Measurements from ENCODE around the gene TINAG.

Gene TINAG

DNA sequence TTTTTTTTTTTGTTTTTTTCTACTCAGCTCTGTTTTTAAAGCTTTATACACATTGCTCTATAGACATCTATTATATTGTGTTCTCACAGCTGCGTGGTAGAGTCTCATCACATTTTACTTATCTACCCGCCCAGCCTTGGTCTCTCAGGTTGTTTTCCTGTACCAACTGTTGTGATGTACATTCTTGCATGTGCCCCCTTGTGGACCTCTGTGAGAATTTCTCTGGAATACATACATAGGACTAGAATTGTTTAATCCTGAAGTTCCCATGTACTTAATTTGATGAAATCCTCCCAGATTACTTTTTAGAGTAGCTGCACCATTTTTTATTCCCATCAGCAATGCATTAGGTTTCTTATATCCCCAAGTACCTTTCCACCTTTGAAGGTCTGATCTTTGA is 40.4 kb upstream of the TINAG start:
- DNase-seq (ENCODE audit: low read depth) = peak; percentile 39
- peak; percentile 63 for TF ChIP-seq CTCF (conservative IDR thresholded peaks at IDR 0.05; ENCODE audit: low read length)

DNA sequence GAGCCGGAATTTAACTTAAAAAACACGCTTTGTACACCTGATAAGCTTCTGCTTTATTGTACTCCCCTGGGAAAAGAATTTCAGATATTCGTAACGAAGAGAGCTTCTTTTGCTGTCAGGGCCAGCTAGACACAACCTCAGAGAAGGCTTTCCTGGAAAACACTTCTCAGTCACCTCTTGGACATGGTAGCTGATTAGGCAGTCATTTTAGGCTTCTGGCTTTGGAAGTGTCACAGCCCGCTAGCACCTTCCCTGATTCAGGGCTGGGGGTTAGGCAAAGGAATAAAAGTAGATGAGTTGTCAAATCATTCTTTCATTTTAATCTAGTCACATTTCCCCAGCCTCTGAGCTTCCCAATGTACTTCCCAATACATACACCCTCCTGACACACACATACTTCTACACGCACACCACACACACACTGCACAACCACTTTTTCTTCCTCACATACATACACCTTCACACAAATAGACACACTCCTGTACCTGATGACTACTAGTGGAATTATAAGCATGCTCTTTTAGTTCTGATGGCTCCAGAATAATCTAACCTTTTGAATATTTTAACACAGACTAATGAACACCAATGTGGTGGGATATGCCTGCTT is 34.9 kb upstream of the TINAG start:
- no peak for TF ChIP-seq CTCF (conservative IDR thresholded peaks at IDR 0.05; ENCODE audit: low read length)
- H3K4me3 ChIP-seq (ENCODE audit: low read length) = no peak overlapping the region
- DNase-seq (ENCODE audit: low read depth) = no peak

More for the DNA sequence above, 40.4 kb upstream of the TINAG start:
- H3K4me3 ChIP-seq (ENCODE audit: low read length) = no peak overlapping the region

DNA sequence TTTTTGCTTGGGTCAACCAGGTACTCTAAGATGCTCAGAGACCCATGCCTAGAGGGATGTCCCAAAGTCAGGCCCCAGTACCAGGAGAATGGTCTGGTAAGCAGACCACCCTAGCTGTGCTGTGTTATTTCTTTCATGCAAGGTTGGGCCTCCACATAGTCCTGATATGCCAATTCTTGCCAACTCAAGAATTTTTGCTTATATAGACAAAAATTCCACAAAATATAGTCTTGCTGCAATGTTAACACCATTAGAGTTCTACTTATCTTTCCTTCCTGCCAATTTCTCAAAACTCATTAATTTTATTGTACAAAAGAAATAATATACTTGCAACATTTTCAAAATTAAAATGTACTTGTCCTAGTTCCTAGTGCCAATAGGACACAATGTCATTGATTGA is 33.9 kb upstream of the TINAG start:
- TF ChIP-seq CTCF (conservative IDR thresholded peaks at IDR 0.05; ENCODE audit: low read length) = no peak
- DNase-seq (ENCODE audit: low read depth) = no peak
- H3K4me3 ChIP-seq (ENCODE audit: low read length) = no peak overlapping the region

DNA sequence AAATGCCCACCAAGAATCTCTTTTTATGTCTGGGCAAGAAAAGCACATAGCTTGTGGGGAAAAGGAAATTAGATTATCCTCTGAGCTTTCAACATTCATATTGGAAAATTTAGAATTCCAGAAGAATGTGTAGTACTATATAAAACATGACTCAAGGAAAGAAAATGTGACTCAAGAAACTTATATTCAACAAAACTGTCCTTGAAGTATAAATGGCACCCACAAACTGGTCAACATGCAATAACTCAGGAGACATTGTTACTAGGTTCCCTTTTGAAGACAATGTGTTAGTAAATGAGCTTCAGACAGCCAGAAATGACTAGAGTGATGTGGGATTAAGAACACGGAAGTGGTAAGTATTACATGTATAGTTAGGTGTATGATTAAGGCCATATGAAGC is 26.1 kb upstream of the TINAG start:
- peak; percentile 97 for DNase-seq (ENCODE audit: low read depth)
- H3K4me3 ChIP-seq (ENCODE audit: low read length) = no peak overlapping the region
- TF ChIP-seq CTCF (conservative IDR thresholded peaks at IDR 0.05; ENCODE audit: low read length) = no peak

- no peak for DNase-seq (ENCODE audit: low read depth)
- TF ChIP-seq CTCF (conservative IDR thresholded peaks at IDR 0.05; ENCODE audit: low read length) = no peak
- no peak overlapping the region for H3K4me3 ChIP-seq (ENCODE audit: low read length)
These were observed 23.9 kb upstream of the TINAG start for GRCh38 chr6:54284161-54284860.

DNA sequence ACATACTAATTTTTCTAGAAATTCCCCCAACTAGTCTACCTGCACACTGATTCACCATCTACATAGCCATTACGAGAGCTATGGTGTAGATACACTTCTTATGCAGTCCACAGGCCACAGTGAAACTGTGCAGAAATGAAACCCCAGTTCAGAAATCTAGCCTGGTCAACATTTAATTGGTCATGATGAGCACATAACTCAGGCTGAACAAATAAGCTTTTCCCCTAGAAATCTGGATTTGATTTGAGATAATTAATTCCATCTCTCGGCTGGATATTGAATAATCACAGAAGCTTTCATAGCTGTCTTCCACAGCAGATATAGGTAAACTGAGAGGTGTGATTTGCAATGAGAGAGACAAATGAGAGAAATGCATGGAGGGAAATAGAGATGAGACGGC is 22.6 kb upstream of the TINAG start:
- no peak overlapping the region for H3K4me3 ChIP-seq (ENCODE audit: low read length)
- peak; percentile 66 for DNase-seq (ENCODE audit: low read depth)
- no peak for TF ChIP-seq CTCF (conservative IDR thresholded peaks at IDR 0.05; ENCODE audit: low read length)

- no peak for TF ChIP-seq CTCF (conservative IDR thresholded peaks at IDR 0.05; ENCODE audit: low read length)
- peak; percentile 78 for DNase-seq (ENCODE audit: low read depth)
- H3K4me3 ChIP-seq (ENCODE audit: low read length) = no peak overlapping the region
These were observed 22.1 kb upstream of the TINAG start for GRCh38 chr6:54286141-54286540.

Measured in AG10803 (cell line).